ENCODE measurements around the gene P3H2. TPM values are rescaled to one million over a fixed set of nuclear protein-coding genes. Genes with fewer than 3 reads are reported as not detected.
A peak's percentile ranks its signal among the peaks of the same experiment; 100 is the strongest.

P3H2 gene
- total RNA-seq, 4 donors from 2014 or later = 15.6 to 41.5 (median 27.1) TPM

DNA sequence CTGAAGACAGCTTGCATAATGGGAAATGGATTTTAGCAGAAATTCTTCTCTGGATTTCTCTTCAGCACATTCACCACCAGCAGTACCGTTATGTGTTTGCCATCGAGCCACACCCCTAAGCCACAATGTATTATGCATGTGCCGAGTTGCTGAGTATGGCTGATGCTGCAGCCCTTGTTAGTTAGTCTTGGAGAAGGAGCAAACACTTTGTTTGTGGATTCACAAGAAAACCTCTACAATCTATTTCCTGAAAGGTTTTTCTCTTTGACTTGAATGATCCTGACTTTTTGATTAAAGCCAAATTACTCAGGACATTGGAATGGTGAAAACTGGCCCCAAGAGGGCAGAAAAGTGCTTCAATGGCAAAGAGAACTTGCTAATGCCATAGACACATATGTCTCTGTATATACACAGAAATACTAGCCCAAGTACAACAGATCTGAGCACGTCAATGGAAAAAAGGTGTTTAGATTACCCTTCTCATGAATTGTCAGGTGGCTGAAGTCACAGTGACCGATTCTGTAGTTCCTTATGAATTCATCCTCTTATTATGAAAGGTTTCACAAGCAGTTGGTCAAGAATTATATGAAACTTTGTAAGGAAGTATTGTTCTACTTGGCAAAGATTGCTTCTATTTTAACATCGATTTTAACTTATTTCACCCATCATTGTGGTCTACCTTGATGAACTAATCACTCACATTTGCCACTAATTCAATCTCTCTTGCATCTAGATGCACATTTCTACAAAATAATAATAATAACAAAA lies 103.0 kb downstream of the P3H2 start:
- Histone ChIP-seq H3K4me3 (no peak overlapping the region), H3K36me3 (no peaks in the 10 kb centered on the region), H3K27me3 (no peaks in the 10 kb centered on the region), H3K4me1 (peaks cover 12 to 18% (median 16%) of the 10 kb centered on the region in 4 donors), H3K9me3 (no peaks in the 10 kb centered on the region), H3K27ac (replicated peaks in 1 of 4) (no peak overlapping the region)
- 55% methylated on average over 6 of the region's 6 CpGs for WGBS
- intact Hi-C loops (cut with DNase I) = loop anchor here (5.0 kb wide), 3 partner anchors 50 to 185 kb away; partner anchors contain the start of gene P3H2
- TF ChIP-seq CTCF (IDR thresholded peaks at IDR 0.05) = peak; percentile 40 to 46 (median 43)
- TF ChIP-seq POLR2A (IDR thresholded peaks at IDR 0.05; ENCODE audit: low read depth) = no peak
- no peak for DNase-seq (ENCODE audit: extremely low spot score)

GRCh38 chr3:190016966-190017365 lies 103.7 kb downstream of the P3H2 start:
- H3K4me3 ChIP-seq = no peak overlapping the region
- H3K9me3 ChIP-seq = no peaks in the 10 kb centered on the region
- H3K27me3 ChIP-seq = no peaks in the 10 kb centered on the region
- DNase-seq (ENCODE audit: extremely low spot score) = no peak
- no peaks in the 10 kb centered on the region for H3K36me3 ChIP-seq
- intact Hi-C loops (cut with DNase I) = loop anchor here (5.0 kb wide), 3 partner anchors 50 to 185 kb away; partner anchors contain the start of gene P3H2
- peaks cover 15 to 25% (median 18%) of the 10 kb centered on the region in 4 donors for H3K4me1 ChIP-seq
- H3K27ac ChIP-seq (replicated peaks in 1 of 4) = no peak overlapping the region
- TF ChIP-seq CTCF (IDR thresholded peaks at IDR 0.05) (no peak), EP300 (IDR thresholded peaks at IDR 0.05) (no peak), POLR2A (IDR thresholded peaks at IDR 0.05; ENCODE audit: low read depth) (no peak), POLR2AphosphoS5 (IDR thresholded peaks at IDR 0.05) (no peak)

DNA sequence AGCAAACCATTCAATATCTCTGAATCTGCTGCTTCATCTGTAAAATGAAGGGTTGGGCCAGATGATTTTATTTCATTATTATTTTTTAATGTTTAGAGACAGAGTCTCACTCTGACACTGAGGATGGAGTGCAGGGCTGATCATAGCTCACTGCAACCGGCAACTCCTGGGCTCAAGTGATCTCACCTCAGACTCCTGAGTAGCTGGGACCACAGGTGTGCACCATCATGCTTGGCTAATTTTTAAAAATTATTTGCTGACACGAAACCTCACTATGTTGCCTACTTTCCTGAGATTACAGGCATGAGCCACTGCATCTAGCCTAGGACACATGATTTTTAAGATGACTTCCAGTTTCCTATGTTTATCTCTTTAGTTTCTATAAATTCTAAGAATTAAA lies 105.8 kb downstream of the P3H2 start:
- TF ChIP-seq EP300 (IDR thresholded peaks at IDR 0.05) (no peak), POLR2AphosphoS5 (IDR thresholded peaks at IDR 0.05) (no peak), CTCF (IDR thresholded peaks at IDR 0.05) (no peak), POLR2A (IDR thresholded peaks at IDR 0.05; ENCODE audit: low read depth) (no peak)
- no peaks in the 10 kb centered on the region for H3K9me3 ChIP-seq

GRCh38 chr3:190013943-190014924 lies 106.5 kb downstream of the P3H2 start:
- Histone ChIP-seq H3K4me1 (peaks cover 12 to 31% (median 17%) of the 10 kb centered on the region in 4 donors), H3K36me3 (no peaks in the 10 kb centered on the region), H3K27me3 (no peaks in the 10 kb centered on the region), H3K4me3 (no peak overlapping the region), H3K27ac (replicated peaks in 1 of 4) (no peak overlapping the region), H3K9me3 (no peaks in the 10 kb centered on the region)
- intact Hi-C loops (cut with DNase I) = no loop called here
- 77% methylated on average over 7 of the region's 7 CpGs for WGBS
- TF ChIP-seq CTCF (IDR thresholded peaks at IDR 0.05) = no peak
- TF ChIP-seq POLR2AphosphoS5 (IDR thresholded peaks at IDR 0.05) = no peak
- no peak for TF ChIP-seq EP300 (IDR thresholded peaks at IDR 0.05)
- TF ChIP-seq POLR2A (IDR thresholded peaks at IDR 0.05; ENCODE audit: low read depth) = no peak
- no peak for DNase-seq (ENCODE audit: extremely low spot score)

More for the DNA sequence above, 105.8 kb downstream of the P3H2 start:
- Histone ChIP-seq H3K4me3 (no peak overlapping the region), H3K36me3 (no peaks in the 10 kb centered on the region), H3K27ac (replicated peaks in 1 of 4) (no peak overlapping the region), H3K4me1 (peaks cover 15 to 27% (median 19%) of the 10 kb centered on the region in 4 donors), H3K27me3 (no peaks in the 10 kb centered on the region)
- no peak for DNase-seq (ENCODE audit: extremely low spot score)
- 77% methylated on average over 2 of the region's 2 CpGs for WGBS
- intact Hi-C loops (cut with DNase I) = loop anchor here (5.0 kb wide), 3 partner anchors 48 to 187 kb away; partner anchors contain the start of gene P3H2
